HK-2 (cell line): ENCODE measurements around the gene PHF13.
"Not testable (repeated sequence)": the region's sequence is repeated elsewhere in the genome, so short reads cannot be mapped to it uniquely, and the experiment has no call there.

Source experiments
- DNase-seq: peaks from one replicate; pipeline ENCODE4 v3.0.0-alpha.2; 2018; ENCODE audit not compliant: unreplicated experiment

Gene PHF13

DNA sequence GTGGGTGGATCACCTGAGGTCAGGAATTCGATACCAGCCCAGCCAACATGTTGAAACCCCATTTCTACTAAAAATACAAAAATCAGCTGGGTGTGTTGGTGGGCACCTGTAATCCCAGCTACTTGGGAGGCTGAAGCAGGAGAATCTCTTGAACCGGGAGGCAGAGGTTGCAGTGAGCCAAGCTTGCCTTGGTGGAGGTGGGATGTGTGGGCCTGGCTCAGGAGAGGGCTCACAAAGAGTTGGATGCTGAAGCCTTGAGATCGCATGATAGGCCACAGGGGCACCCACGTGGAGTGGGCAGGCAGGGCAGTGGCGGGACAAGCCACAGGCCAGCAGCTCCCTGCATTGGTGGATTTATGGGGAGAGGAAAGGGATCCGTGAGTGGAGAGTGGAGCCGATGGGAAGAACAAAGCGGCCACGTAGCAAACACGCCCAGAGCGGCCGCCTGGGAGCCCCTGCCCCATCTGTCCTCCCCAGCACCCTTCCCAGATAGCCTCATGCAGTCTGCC is 15.5 kb downstream of the PHF13 start:
- no peak for DNase-seq

DNA sequence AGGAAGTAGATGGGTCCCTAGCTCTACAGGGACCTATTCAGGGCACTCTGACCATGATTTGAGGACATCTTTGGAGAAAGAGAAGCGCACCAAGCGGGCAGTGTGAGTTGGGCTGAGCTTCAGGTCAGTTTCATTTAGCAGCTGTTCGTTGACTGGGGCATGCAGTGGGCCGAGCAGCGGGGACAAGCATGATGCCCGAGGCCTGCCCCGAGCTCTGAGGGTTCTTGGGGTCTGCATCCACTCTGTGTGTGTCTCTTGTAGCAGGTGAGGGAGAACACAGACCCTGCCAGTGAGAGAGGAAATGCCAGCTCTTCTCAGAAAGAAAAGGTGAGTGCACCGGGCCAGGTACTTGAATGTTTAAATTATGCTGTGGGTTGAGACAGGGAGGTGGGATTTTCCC is 16.5 kb downstream of the PHF13 start:
- no peak for DNase-seq

DNA sequence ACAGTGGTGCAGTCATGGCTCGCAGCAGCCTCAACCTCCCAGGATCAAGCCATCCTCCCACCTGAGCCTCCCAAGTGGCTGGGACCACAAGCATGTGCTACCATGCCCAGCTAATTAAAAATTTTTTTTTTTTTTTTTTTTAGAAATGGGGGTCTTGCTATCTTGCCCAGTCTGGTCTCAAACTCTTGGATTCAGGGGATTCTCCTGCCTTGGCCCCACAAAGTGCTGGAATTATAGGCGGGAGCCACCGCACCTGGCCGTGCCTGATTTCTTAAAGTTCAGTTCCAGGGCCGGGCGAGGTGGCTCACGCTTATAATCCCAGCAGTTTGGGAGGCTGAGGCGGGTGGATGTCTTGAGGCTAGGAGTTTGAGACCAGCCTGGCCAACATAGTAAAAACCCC is 17.5 kb downstream of the PHF13 start:
- no peak for DNase-seq

DNA sequence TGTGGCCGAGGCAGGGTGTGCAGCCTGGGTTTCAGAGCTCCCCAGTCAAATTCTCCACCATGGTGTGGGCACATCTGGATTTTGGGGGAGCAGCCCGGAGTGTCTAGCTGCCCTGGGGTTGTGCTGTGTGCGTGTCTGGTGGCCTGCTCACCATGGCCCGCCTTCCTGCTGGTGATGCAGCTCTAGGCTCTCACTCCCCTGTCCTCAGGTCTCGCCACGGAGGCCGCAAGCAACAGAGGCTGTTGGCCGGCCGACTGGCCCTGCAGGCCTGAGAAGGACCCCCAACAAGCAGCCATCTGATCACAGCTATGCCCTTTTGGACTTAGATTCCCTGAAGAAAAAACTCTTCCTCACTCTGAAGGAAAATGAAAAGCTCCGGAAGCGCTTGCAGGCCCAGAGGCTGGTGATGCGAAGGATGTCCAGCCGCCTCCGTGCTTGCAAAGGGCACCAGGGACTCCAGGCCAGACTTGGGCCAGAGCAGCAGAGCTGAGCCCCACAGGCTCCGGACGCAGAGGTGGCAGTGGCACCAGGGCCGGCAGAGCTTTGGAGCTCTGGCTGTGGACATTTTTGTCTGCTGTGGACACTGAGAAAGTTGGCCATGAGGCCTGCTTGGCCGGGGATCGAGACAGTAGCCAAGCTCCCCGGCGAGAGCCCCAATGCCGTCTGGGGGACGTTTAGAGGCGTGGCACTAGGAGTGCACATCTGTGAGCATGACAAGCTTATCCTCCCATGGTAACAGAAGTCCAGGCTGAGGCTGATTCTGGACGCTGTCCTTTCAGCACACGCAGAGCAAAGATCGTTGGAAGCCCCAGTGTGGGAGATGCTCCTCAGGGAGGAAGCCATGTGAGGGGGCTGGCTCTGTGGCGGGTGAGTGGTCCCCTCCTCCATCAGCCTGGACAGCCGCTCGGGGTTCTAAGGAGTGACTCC is 19.3 kb downstream of the PHF13 start:
- DNase-seq: no peak

GRCh38 chr1:6634371-6635052 is 21.0 kb downstream of the PHF13 start:
- DNase-seq: peak; percentile 49

GRCh38 chr1:6635161-6635909 is 21.8 kb downstream of the PHF13 start:
- no peak for DNase-seq

DNA sequence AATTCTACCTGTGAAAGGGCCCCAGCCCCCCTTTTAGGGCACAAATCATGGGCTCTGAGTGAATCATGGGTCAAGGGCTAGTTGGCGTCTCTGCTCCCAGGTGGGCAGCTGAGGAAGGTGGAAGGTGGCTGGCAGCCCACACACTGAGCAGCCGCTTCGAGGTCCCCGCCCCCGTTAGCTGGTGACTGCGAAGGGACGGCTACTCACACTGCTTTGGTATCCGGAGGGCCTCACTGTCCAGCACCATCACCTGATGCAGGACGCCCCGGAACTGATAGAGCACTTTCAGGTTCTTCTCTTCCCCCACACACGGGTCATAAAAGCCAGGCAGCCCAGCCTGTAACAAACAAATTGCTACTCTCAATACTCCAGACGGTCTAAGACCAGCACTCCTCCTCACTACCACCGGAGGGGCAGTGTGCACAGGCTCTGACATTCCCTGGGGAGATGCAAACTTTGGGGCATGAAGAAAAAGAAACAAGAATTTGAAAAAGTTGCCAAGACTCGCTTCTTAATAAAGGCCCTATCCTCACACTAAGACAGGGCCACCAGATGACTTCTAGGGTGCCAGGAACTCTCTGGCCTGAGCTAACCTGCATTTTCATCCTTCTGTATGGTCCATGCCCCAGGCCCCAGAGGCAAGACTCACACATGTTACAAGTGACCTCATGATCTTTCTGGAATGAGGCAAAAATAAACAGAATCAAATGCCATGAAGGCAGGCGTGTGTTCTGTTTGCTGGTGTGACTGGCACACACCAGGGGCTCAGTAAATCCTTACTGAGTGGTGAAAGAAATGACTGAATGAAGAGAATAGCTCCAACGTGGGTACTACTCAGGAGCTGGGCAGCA is 22.6 kb downstream of the PHF13 start:
- no peak for DNase-seq

DNA sequence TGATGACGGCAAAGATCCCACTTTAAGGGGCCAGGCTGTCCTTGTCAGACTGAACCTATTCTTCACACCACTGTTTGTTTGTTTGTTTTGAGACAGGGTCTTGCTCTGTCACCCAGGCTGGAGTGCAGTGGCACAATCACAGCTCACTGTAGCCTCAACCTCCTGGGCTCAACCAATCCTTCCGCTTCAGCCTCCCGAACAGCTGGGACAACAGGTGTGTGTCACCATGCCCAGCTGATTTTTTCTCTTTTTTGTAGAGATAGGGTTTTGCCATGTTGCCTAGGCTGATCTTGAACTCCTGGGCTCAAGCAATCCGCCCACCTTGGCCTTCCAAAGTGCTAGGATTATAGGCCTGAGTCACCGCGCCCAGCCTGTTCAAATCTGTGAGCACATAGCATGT is 23.2 kb downstream of the PHF13 start:
- DNase-seq: not testable (repeated sequence)

DNA sequence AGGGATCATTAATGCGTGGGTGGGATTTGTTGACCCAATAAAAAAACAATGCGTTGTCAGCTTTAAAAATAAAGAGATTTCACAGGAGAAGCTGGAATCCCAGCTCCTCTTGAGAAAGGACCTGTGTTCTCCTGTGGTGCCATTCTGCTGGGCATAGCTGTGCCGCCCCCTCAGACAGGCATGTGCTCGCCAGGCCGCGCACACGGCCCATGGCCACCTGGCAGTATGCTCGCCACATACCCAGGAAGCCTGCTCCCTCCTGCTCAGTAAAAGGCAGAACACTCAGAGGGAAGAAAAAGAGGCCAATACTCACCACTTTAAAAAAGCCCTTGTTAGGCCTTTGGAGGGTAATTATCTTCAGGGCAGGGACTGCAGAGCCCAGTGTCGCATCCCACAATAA is 24.2 kb downstream of the PHF13 start:
- DNase-seq: no peak

DNA sequence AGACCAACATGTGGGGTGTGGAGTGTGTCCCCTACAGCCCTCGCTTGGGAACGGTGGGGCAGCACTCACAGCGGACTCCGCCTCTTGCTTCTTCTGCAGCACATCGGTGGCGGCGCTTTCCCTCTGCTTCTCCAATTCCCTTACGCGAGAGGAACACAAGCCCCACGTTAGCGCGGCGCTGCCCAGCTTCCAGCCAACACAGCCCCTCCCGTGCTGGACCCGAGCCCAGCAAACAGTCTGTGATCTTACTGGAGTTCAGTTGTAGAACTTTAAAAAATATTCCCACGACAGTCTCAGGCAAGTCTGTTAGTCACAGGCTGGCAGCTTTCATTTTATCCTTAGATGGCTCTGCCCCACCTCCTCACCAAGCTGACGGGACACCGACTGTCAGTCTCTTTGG is 24.7 kb downstream of the PHF13 start:
- no peak for DNase-seq

GRCh38 chr1:6640867-6641266 is 27.3 kb downstream of the PHF13 start:
- not testable (repeated sequence) for DNase-seq

GRCh38 chr1:6645018-6645417 is 31.5 kb downstream of the PHF13 start:
- DNase-seq: no peak

DNA sequence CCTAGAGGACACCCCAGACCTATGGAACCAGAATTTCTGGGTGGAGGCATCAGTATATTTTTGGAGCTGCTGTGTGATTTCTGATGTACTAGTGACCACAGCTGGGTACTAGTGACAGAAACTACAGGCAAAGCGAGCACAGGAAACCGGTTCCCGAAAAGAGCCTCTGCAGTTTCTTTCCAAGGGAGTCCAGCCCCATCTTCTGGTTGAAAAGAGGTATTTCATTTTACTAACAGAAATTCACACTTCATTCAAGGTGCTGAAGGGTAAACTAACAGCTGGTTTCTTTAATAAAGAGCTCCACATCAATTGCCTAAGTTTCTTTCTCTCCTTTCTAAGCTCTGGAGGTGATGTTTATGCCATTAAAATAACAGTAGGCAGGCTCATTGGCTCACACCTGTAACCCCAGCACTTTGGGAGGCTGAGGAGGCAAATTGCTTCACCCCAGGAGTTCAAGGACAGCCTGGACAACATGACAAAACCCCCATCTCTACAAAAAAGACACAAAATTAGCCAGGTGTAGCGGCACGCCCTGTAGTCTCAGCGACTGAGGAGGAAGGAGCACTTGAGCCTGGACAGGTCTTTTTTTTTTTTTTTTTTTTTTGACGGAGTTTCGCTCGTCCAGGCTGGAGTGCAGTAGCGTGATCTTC is 33.1 kb downstream of the PHF13 start:
- no peak for DNase-seq

DNA sequence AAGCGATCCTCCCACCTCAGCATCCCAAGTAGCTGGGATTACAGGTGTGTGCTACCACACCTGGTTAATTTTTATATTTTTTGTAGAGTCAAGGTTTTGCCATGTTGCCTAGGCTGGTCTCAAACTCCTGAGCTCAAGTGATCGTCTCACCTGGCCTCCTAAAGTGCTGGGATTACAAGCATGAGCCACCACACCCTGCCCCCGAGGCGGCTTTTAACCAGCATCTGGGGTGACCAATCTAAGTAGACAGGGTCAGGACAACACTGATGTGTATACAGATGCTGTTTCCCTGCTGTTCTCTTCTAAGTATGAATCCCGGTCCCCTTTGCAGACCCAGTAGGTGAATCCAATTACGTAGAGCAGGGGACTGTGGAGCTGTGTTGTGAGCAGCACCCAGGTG is 35.0 kb downstream of the PHF13 start:
- no peak for DNase-seq

DNA sequence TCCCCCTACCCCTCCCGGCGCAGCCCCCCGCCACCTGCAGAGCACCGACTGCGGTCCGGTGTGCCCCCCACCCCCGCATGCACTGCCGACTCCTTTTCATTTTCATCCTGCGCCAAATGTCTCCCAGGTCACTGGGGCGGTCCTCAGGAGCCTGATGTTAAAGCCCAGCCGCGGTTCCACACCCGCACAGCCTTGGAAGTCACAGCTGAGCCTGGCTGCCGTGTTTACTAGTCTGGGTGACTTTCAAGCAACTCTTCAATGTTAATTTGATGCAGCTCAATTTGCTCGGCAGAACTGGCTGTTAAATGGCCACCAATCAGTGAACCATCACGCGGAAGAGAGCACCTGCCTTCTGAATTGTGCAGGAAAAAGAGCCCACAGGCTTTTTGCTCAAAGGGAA is 38.4 kb downstream of the PHF13 start:
- no peak for DNase-seq

DNA sequence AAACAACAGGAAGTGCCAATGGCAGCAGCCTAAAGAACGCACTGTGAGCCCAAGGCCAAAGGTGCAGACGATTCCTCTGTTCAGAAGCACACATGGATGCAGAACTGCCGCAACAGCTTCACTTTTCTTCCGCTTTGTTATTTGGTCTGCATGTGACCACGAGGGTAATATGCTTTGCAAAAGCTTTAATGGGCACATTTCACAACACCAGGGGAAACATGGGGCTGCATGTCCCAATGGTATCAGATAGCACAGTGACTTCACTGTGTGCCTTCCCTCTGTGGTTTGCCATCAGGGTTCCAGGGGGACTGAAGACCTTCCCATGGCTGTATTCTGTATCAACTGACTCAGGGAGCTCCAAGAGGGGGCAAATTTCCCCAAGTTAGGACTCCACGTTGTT is 39.5 kb downstream of the PHF13 start:
- no peak for DNase-seq

GRCh38 chr1:6653436-6654290 is 40.1 kb downstream of the PHF13 start:
- no peak for DNase-seq

DNA sequence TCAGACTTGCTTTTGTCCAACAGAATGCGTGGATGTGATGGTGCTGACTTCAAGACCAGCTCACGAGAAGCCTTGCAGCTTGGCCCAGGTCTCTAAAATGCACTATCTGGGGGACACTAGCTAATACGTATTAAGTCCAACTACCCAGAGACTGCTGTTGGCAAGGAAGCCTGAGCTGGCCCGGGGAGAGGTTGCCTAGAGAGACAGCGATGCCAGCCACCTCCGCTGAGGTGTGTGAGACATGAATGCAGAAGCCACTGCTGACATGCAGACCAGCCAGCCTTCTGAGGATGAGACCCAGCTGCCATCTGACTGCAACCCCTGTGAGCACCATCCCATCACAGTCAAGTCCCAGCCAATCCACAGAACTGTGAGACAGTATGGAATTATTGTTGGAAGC is 43.6 kb downstream of the PHF13 start:
- no peak for DNase-seq

DNA sequence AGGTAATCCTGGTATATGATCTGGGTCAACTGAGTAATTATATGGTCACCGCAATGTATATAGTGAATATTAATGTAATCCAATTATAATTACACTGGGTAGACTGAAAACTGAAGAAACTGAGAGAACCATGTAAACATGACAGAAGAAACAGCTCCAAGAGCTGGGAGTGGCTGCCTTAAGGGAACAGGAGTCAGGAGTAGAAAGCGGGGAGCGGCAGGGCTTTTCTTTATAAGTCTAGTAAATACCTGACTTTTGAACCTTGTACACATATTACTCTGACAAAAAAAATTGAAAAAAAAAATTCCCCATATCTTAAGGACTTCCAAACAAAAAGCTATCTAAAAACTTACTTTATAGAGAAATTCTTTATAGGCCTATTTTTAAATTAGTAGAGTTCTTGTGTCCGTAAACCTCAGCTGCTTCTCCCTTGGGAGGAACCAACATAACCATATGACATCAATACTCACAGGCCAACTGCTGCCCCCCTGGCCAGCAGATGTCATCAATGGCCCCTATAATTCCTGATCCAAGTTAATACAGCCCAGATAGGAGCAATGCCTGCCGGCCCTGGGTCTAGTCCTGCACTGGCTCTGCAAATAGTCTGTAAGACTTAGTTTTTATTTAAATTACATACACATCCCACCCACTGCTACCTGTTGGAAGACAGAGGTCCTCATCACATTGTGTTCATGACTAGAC is 45.0 kb downstream of the PHF13 start:
- no peak for DNase-seq
